H1 (cell line): Measurements from ENCODE around the gene ATE1. TPM values are rescaled to one million over a fixed set of nuclear protein-coding genes. Genes with fewer than 3 reads are reported as not detected.

Experiments
- CTCF ChIA-PET: fragments of 300-600 bp; sonication (Branson Sonifier 250); formaldehyde crosslinking; loops from one replicate; lab custom pipeline; 2021; ENCODE audit not compliant: partially characterized antibody; lab: Charles Lee
- POLR2A ChIA-PET: fragments of 300-600 bp; sonication (Branson Sonifier 250); formaldehyde crosslinking; loops from one replicate; lab custom pipeline; 2021; ENCODE audit warnings: inconsistent platforms; ENCODE audit not compliant: partially characterized antibody; lab: Charles Lee
- DNase-seq, 2 experiments: peaks; one replicate each; pipeline versions ENCODE4 v3.0.0 to v3.0.0-alpha.2; 2010 to 2022; ENCODE audit warnings: low spot score in 2 of 2, low read depth in 1 of 2, mixed read lengths in 1 of 2
- FAIRE-seq: peaks from 2 replicates; lab custom pipeline; 2011; peaks lifted over from hg19 to GRCh38; lab: Jason Lieb, UNC
- H2AFZ ChIP-seq: 2 replicates; pipeline ENCODE4 v1.8.1; 2012; ENCODE audit warnings: low read length, inconsistent platforms
- H2AK5ac ChIP-seq: 2 replicates; pipeline ENCODE4 v1.6.1; 2013; ENCODE audit warnings: low read depth, low read length
- H2BK120ac ChIP-seq: replicated peaks from 2 replicates; pipeline ENCODE3; 2013; ENCODE audit warnings: low read depth, low read length, inconsistent platforms
- H2BK12ac ChIP-seq: 2 replicates; pipeline ENCODE4 v1.6.1; 2013; ENCODE audit warnings: low read depth, low read length
- H2BK15ac ChIP-seq: 2 replicates; pipeline ENCODE4 v1.6.1; 2013; ENCODE audit warnings: low read length
- H2BK20ac ChIP-seq: 2 replicates; pipeline ENCODE4 v1.6.1; 2013; ENCODE audit warnings: low read length
- H2BK5ac ChIP-seq: 2 replicates; pipeline ENCODE4 v1.6.1; 2013; ENCODE audit warnings: low read depth, low read length
- H3K14ac ChIP-seq: 2 replicates; pipeline ENCODE4 v1.6.1; 2013; ENCODE audit warnings: inconsistent platforms; ENCODE audit not compliant: insufficient read length
- H3K18ac ChIP-seq: 2 replicates; pipeline ENCODE4 v1.6.1; 2013; ENCODE audit warnings: low read length; ENCODE audit errors: extremely low read depth
- H3K23ac ChIP-seq: 2 replicates; pipeline ENCODE4 v1.6.1; 2013; ENCODE audit warnings: inconsistent platforms; ENCODE audit not compliant: insufficient read length
- H3K23me2 ChIP-seq: 2 replicates; pipeline ENCODE4 v1.6.1; 2013; ENCODE audit warnings: low read depth, low read length
- H3K27ac ChIP-seq: 2 replicates; pipeline ENCODE4 v1.6.1; 2011; ENCODE audit warnings: low read depth, low read length, inconsistent platforms
- H3K27me3 ChIP-seq, 4 experiments: replicated peaks in 1 of 4; 1 replicate in 1 of 4; 2 replicates in 3 of 4; pipeline versions ENCODE4 v1.6.1 to v1.8.1; 2011 to 2013; ENCODE audit warnings: low read length in 3 of 4, mild to moderate bottlenecking in 3 of 4, inconsistent platforms in 2 of 4, mixed read lengths in 2 of 4, moderate library complexity in 1 of 4; ENCODE audit not compliant: control insufficient read depth in 3 of 4, insufficient read depth in 3 of 4; ENCODE audit errors: extremely low read depth in 1 of 4
- H3K36me3 ChIP-seq, 4 experiments: 2 replicates each; pipeline versions ENCODE4 v1.6.1 to v1.8.1; 2011 to 2013; ENCODE audit warnings: mild to moderate bottlenecking in 4 of 4, low read length in 3 of 4, moderate library complexity in 2 of 4, control low read depth in 1 of 4, inconsistent platforms in 1 of 4; ENCODE audit not compliant: insufficient read depth in 4 of 4, control insufficient read depth in 2 of 4
- H3K4ac ChIP-seq: replicated peaks from 2 replicates; pipeline ENCODE3; 2013; ENCODE audit warnings: low read length, low read depth, mixed read lengths, inconsistent platforms; ENCODE audit not compliant: insufficient read length
- H3K4me1 ChIP-seq, 4 experiments: replicated peaks in 1 of 4; 1 replicate in 1 of 4; 2 replicates in 3 of 4; pipeline versions ENCODE4 v1.6.1 to v1.8.1; 2011 to 2013; ENCODE audit warnings: low read length in 3 of 4, inconsistent platforms in 2 of 4, mixed read lengths in 1 of 4; ENCODE audit not compliant: insufficient read depth in 4 of 4, control insufficient read depth in 3 of 4
- H3K4me2 ChIP-seq, 2 experiments: 2 replicates each; pipeline versions ENCODE4 v1.6.1 to v1.8.1; 2011 to 2013; ENCODE audit warnings: low read depth in 2 of 2, low read length in 2 of 2, control low read depth in 1 of 2, inconsistent platforms in 1 of 2, mild to moderate bottlenecking in 1 of 2; ENCODE audit not compliant: insufficient read depth in 1 of 2
- H3K4me3 ChIP-seq, 4 experiments: fragments of 200-600, 300-600 bp in 1 of 4; sonication (generic), shearing (Covaris generic), sonication (Bioruptor Twin) in 1 of 4; 2 replicates each; pipeline versions ENCODE4 v1.5.1 to v1.8.1; 2011 to 2016; ENCODE audit warnings: low read length in 4 of 4, low read depth in 3 of 4, control low read depth in 2 of 4, inconsistent platforms in 2 of 4, mild to moderate bottlenecking in 2 of 4, mixed read lengths in 1 of 4, moderate library complexity in 1 of 4; ENCODE audit not compliant: insufficient read depth in 2 of 4; ENCODE audit errors: extremely low read depth in 1 of 4
- H3K56ac ChIP-seq: replicated peaks from 2 replicates; pipeline ENCODE3; 2013; ENCODE audit warnings: low read depth, mild to moderate bottlenecking, mixed read lengths, low read length, inconsistent platforms; ENCODE audit not compliant: insufficient read length
- H3K79me1 ChIP-seq: 2 replicates; pipeline ENCODE4 v1.6.1; 2013; ENCODE audit warnings: low read depth, low read length, control low read depth
- H3K79me2 ChIP-seq, 2 experiments: 2 replicates each; pipeline versions ENCODE4 v1.6.1 to v1.8.1; 2012 to 2013; ENCODE audit warnings: low read length in 2 of 2, mild to moderate bottlenecking in 2 of 2, inconsistent platforms in 1 of 2; ENCODE audit not compliant: insufficient read depth in 2 of 2, control insufficient read depth in 1 of 2
- H3K9ac ChIP-seq, 4 experiments: replicated peaks in 1 of 4; 1 replicate in 1 of 4; 2 replicates in 3 of 4; pipeline versions ENCODE4 v1.6.1 to v1.8.1; 2011 to 2013; ENCODE audit warnings: low read depth in 3 of 4, low read length in 3 of 4, control low read depth in 2 of 4, mild to moderate bottlenecking in 2 of 4, moderate library complexity in 2 of 4, inconsistent platforms in 1 of 4; ENCODE audit errors: extremely low read depth in 1 of 4
- H3K9me3 ChIP-seq, 2 experiments: 2 replicates each; pipeline versions ENCODE4 v1.6.1 to v1.8.1; 2012 to 2013; ENCODE audit warnings: mild to moderate bottlenecking in 2 of 2, moderate library complexity in 2 of 2, control low read depth in 1 of 2, inconsistent platforms in 1 of 2, low read depth in 1 of 2, low read length in 1 of 2, mixed read lengths in 1 of 2; ENCODE audit not compliant: insufficient read depth in 2 of 2
- H4K20me1 ChIP-seq, 2 experiments: replicated peaks in 1 of 2; 2 replicates each; pipeline versions ENCODE3 to v1.8.1; 2011 to 2013; ENCODE audit warnings: inconsistent platforms in 2 of 2, low read length in 2 of 2, mild to moderate bottlenecking in 1 of 2; ENCODE audit not compliant: insufficient read depth in 2 of 2, control insufficient read depth in 1 of 2
- H4K5ac ChIP-seq: 2 replicates; pipeline ENCODE4 v1.6.1; 2013; ENCODE audit warnings: low read length, low read depth, mixed read lengths, inconsistent platforms; ENCODE audit not compliant: insufficient read length
- H4K8ac ChIP-seq: 2 replicates; pipeline ENCODE4 v1.8.0; 2013; ENCODE audit warnings: mild to moderate bottlenecking, moderate library complexity, low read length, inconsistent platforms; ENCODE audit not compliant: insufficient read depth; ENCODE audit errors: extremely low read depth
- H4K91ac ChIP-seq: replicated peaks from 2 replicates; pipeline ENCODE3; 2013; ENCODE audit warnings: low read length, mixed read lengths, inconsistent platforms; ENCODE audit not compliant: insufficient read length
- CBX5 ChIP-seq: fragments of 300-800, 300-1000 bp; sonication (generic); IDR thresholded peaks from 2 replicates; pipeline ENCODE4 v1.7.1; 2016; ENCODE audit warnings: antibody characterized with exemption, low read length, low read depth
- CBX8 ChIP-seq: fragments of 300-800, 300-1000 bp; sonication (generic); IDR thresholded peaks from 2 replicates; pipeline ENCODE4 v1.7.1; 2016; ENCODE audit warnings: low read depth, low read length, borderline replicate concordance
- E2F6 ChIP-seq: IDR thresholded peaks from 2 replicates; pipeline ENCODE4 v1.6.1; 2012; ENCODE audit warnings: inconsistent platforms
- HDAC2 ChIP-seq, 2 experiments: fragments of 300-600 bp in 1 of 2; sonication (generic) in 1 of 2; IDR thresholded peaks; 2 replicates each; pipeline ENCODE4 v1.6.1; 2011 to 2012; ENCODE audit warnings: low read depth in 2 of 2, low read length in 2 of 2, mild to moderate bottlenecking in 2 of 2, moderate library complexity in 2 of 2, borderline replicate concordance in 1 of 2, inconsistent platforms in 1 of 2
- JUN ChIP-seq: IDR thresholded peaks from 2 replicates; pipeline ENCODE4 v1.6.1; 2011; ENCODE audit warnings: low read depth, mild to moderate bottlenecking, improper control_type of control experiment, low read length
- MAFK ChIP-seq: IDR thresholded peaks from 2 replicates; pipeline ENCODE4 v1.6.1; 2012; ENCODE audit warnings: low read depth, mild to moderate bottlenecking, improper control_type of control experiment, low read length
- NRF1 ChIP-seq: IDR thresholded peaks from 2 replicates; pipeline ENCODE4 v1.6.1; 2011; ENCODE audit warnings: mild to moderate bottlenecking, low read depth, low read length, improper control_type of control experiment
- PHF8 ChIP-seq: fragments of 200-600 bp; sonication (generic); conservative IDR thresholded peaks from 2 replicates; pipeline ENCODE4 v1.7.1; 2012; ENCODE audit warnings: low read depth, mild to moderate bottlenecking, inconsistent platforms, low read length, moderate library complexity
- RAD21 ChIP-seq, 2 experiments: IDR thresholded peaks in 1 of 2; conservative IDR thresholded peaks in 1 of 2; 2 replicates each; pipeline ENCODE4 v1.6.1; 2011; ENCODE audit warnings: low read depth in 2 of 2, low read length in 2 of 2, improper control_type of control experiment in 1 of 2, inconsistent platforms in 1 of 2, mild to moderate bottlenecking in 1 of 2, moderate library complexity in 1 of 2
- RNF2 ChIP-seq: fragments of 200-900, 300-1000 bp; sonication (generic); IDR thresholded peaks from 2 replicates; pipeline ENCODE4 v1.7.1; 2016; ENCODE audit warnings: borderline replicate concordance, low read depth, mild to moderate bottlenecking, antibody characterized with exemption, low read length; ENCODE audit not compliant: poor library complexity, severe bottlenecking; ENCODE audit errors: missing control alignments
- SIRT6 ChIP-seq: IDR thresholded peaks from one replicate; pipeline ENCODE4 v1.7.1; 2012; ENCODE audit warnings: low read length, inconsistent platforms
- SP1 ChIP-seq: IDR thresholded peaks from 2 replicates; pipeline ENCODE4 v1.6.1; 2011; ENCODE audit warnings: low read depth, low read length
- WGBS, 2 experiments: shearing (Covaris generic) in 1 of 2; methylation state at CpG; one replicate each; pipeline versions ENCODE4 v1.1.6 to v1.1.7; 2013 to 2015; ENCODE audit warnings: low lambda C conversion rate in 2 of 2, mixed read lengths in 2 of 2, inconsistent platforms in 1 of 2, low coverage in 1 of 2, missing lambda C conversion rate in 1 of 2; ENCODE audit not compliant: insufficient replicate concordance in 2 of 2, insufficient coverage in 1 of 2, insufficient read length in 1 of 2; ENCODE audit errors: extremely low coverage in 1 of 2, missing lambda C conversion rate in 1 of 2; 5-methylcytosine and 5-hydroxymethylcytosine counted together
- polyA plus RNA-seq, 7 experiments: library from polyadenylated mRNA; depleted of rRNA in 3 of 7; stranded (reverse) in 5 of 7; unstranded in 2 of 7; fragments of >200 nt in 5 of 7; fragments of 200-250 nt in 2 of 7; gene quantifications; 1 replicate in 5 of 7; 2 replicates in 1 of 7; 4 replicates in 1 of 7; pipeline versions ENCODE4 v1.2.1 to v1.2.3, GENCODE V29; 2011 to 2013; ENCODE audit warnings: missing spikeins in 2 of 7, mixed read lengths in 2 of 7
- total RNA-seq: library from RNA; stranded (reverse); fragmentation: NEBNext Ultra II Directional; extraction: Animal tissue kit (Norgen Biotek cat#: 25700); gene quantifications from 2 replicates; pipeline ENCODE4 v1.2.1, GENCODE V29; 2021

The ATE1 gene
- total and polyA plus RNA-seq, 2 of the 8 experiments (the other 6 are each of a cell fraction or from before 2014, with no cell fraction given): 8.8 to 26.9 TPM

GRCh38 chr10:121862042-121862441, 65.8 kb downstream of the ATE1 start:
- Histone ChIP-seq H3K79me2 (no peaks in the 10 kb centered on the region), H2AFZ (no peak overlapping the region), H3K56ac (no peak overlapping the region), H3K23ac (no peak overlapping the region), H3K9me3 (0 out of 4 replicates have a peak, but pooled peaks cover 0 to 2% of the 10 kb centered on the region in 2 experiments), H3K27me3 (no peaks in the 10 kb centered on the region), H3K79me1 (peaks cover 2% of the 10 kb centered on the region; the same call in 1 of the 2 replicates), H2BK5ac (no peak overlapping the region), H4K8ac (no peak overlapping the region), H3K9ac (no peak overlapping the region), H3K27ac (no peak overlapping the region), H3K4me3 (no peak overlapping the region), H4K5ac (no peak overlapping the region), H2BK120ac (no peak overlapping the region), H3K18ac (no peak overlapping the region), H3K23me2 (no peaks in the 10 kb centered on the region), H3K4ac (no peak overlapping the region), H4K91ac (no peak overlapping the region), H3K4me2 (no peak overlapping the region), H2BK12ac (no peak overlapping the region), H3K4me1 (no peaks in the 10 kb centered on the region; a peak in 2 of 7 replicates), H2BK15ac (no peak overlapping the region), H3K36me3 (peaks cover 0 to 10% (median 0%) of the 10 kb centered on the region in 4 experiments; a peak in 5 of 8 replicates), H2BK20ac (no peak overlapping the region), H3K14ac (no peak overlapping the region), H4K20me1 (no peaks in the 10 kb centered on the region), H2AK5ac (no peak overlapping the region)
- DNase-seq (no peak), FAIRE-seq (peak; percentile 32)
- ChIA-PET CTCF (interaction anchor here (0.9 to 1.1 kb wide), 3 partner anchors 32 to 38 kb away, joined by 3 to 5 read pairs (median 3); no protein-coding TSS in a partner anchor), POLR2A (interaction anchor here (1.0 kb wide), 1 partner anchor 13 kb away, joined by 6 read pairs; no protein-coding TSS in a partner anchor)
- 88% methylated on average over 7 of the region's 7 CpGs; no CpG with 5 or more reads in 1 of the 2 experiments for WGBS, 2 experiments
- TF ChIP-seq MAFK: no peak
- TF ChIP-seq NRF1: no peak
- no peak for TF ChIP-seq CBX8
- TF ChIP-seq E2F6: no peak
- TF ChIP-seq HDAC2 (IDR thresholded peaks at IDR 0.05; ENCODE audit: borderline replicate concordance in 1 of 2, low read depth in 2 of 2, low read length in 2 of 2): no peak
- TF ChIP-seq RAD21 (IDR thresholded peaks at IDR 0.05 in 1 of 2, conservative IDR thresholded peaks at IDR 0.05 in 1 of 2; ENCODE audit: low read depth in 2 of 2, low read length in 2 of 2): no peak
- TF ChIP-seq CBX5: no peak
- TF ChIP-seq SIRT6: no peak
- TF ChIP-seq RNF2: no peak
- TF ChIP-seq PHF8: no peak
- no peak for TF ChIP-seq SP1
- TF ChIP-seq JUN: no peak
